HepG2 (cell line): ENCODE results near the gene CDH2. TPM values are rescaled to one million over a fixed set of nuclear protein-coding genes. Genes with fewer than 3 reads are reported as not detected.

Experiments
- ATAC-seq: fragments of 200-7000 bp; cut with Tn5 transposase; 3 replicates; pipeline ENCODE4 v1.9.1; 2020; ENCODE audit warnings: mild to moderate bottlenecking, moderate library complexity
- BruUV-seq: library from RNA; stranded (reverse); fragments of 400-500 nt; replicated peaks from 2 replicates; lab custom pipeline; 2021; lab: Mats Ljungman, UMichigan
- CTCF ChIA-PET: fragments of 300-600 bp; formaldehyde crosslinking; extraction: SDS; loops from one replicate; lab custom pipeline; 2021; ENCODE audit warnings: low total read pairs, inconsistent platforms, low intra/inter-chr PET ratio; lab: Yijun Ruan, JAX
- POLR2A ChIA-PET: fragments of 350-600 bp; sonication (Branson Sonifier 250); formaldehyde crosslinking; loops from one replicate; lab custom pipeline; 2020; ENCODE audit warnings: antibody characterized with exemption, inconsistent platforms; lab: Yijun Ruan, JAX
- DNase-seq: peaks from one replicate; pipeline ENCODE4 v3.0.0-alpha.2; 2015; ENCODE audit warnings: low spot score
- FAIRE-seq: peaks from 3 replicates; lab custom pipeline; 2011; peaks lifted over from hg19 to GRCh38; lab: Jason Lieb, UNC
- H2AFZ ChIP-seq: one replicate; pipeline ENCODE4 v1.6.1; 2011; ENCODE audit warnings: low read length, inconsistent platforms
- H3K27ac ChIP-seq: fragments of 300-600 bp; 3 replicates; pipeline ENCODE4 v1.8.0; 2011; ENCODE audit warnings: mixed run types, mild to moderate bottlenecking, mixed read lengths, low read length, inconsistent platforms; ENCODE audit not compliant: insufficient read depth; ENCODE audit errors: extremely low read length
- H3K27me3 ChIP-seq, 2 experiments: fragments of 200-600 bp in 1 of 2; 2 replicates in 1 of 2; 3 replicates in 1 of 2; pipeline versions ENCODE4 v1.6.0 to v1.8.0; 2011; ENCODE audit warnings: low read length in 2 of 2, mild to moderate bottlenecking in 2 of 2, moderate library complexity in 2 of 2, inconsistent platforms in 1 of 2; ENCODE audit not compliant: insufficient read depth in 2 of 2, control insufficient read depth in 1 of 2
- H3K36me3 ChIP-seq, 2 experiments: fragments of 200-600 bp in 1 of 2; replicated peaks in 1 of 2; 2 replicates in 1 of 2; 3 replicates in 1 of 2; pipeline versions ENCODE4 v1.5.1 to v1.8.0; 2011; ENCODE audit warnings: low read length in 2 of 2, inconsistent platforms in 1 of 2; ENCODE audit not compliant: insufficient read depth in 2 of 2, control insufficient read depth in 1 of 2
- H3K4me1 ChIP-seq: 2 replicates; pipeline ENCODE4 v1.5.1; 2012; ENCODE audit warnings: low read length, inconsistent platforms; ENCODE audit not compliant: insufficient read depth
- H3K4me2 ChIP-seq: 2 replicates; pipeline ENCODE4 v1.6.0; 2011; ENCODE audit warnings: low read depth, low read length, inconsistent platforms
- H3K4me3 ChIP-seq, 3 experiments: fragments of 200-600 bp in 1 of 3; sonication (generic), shearing (Covaris generic) in 1 of 3; replicated peaks in 1 of 3; 2 replicates each; pipeline ENCODE4 v1.5.1; 2011 to 2016; ENCODE audit warnings: low read length in 3 of 3, inconsistent platforms in 2 of 3, low read depth in 2 of 3, mild to moderate bottlenecking in 2 of 3, control low read depth in 1 of 3, mixed read lengths in 1 of 3; ENCODE audit not compliant: insufficient read depth in 1 of 3
- H3K79me2 ChIP-seq: one replicate; pipeline ENCODE4 v1.6.1; 2011; ENCODE audit warnings: low read length, inconsistent platforms; ENCODE audit not compliant: insufficient read depth
- H3K9ac ChIP-seq: 2 replicates; pipeline ENCODE4 v1.6.0; 2011; ENCODE audit warnings: mild to moderate bottlenecking, low read depth, low read length, inconsistent platforms; ENCODE audit not compliant: insufficient read depth
- H3K9me3 ChIP-seq: 2 replicates; pipeline ENCODE4 v1.5.1; 2012; ENCODE audit warnings: mild to moderate bottlenecking, low read length
- H4K20me1 ChIP-seq: 2 replicates; pipeline ENCODE4 v1.6.0; 2011; ENCODE audit warnings: inconsistent platforms, mild to moderate bottlenecking, low read length, moderate library complexity; ENCODE audit not compliant: insufficient read depth
- AHDC1 ChIP-seq: sonication (generic); formaldehyde crosslinking; IDR thresholded peaks from 2 replicates; pipeline ENCODE4 v1.5.1; 2020; ENCODE audit warnings: mild to moderate bottlenecking, missing genetic modification reagents, borderline replicate concordance
- ARID3A ChIP-seq: IDR thresholded peaks from 2 replicates; pipeline ENCODE4 v1.6.1; 2012; ENCODE audit warnings: low read depth, low read length, improper control_type of control experiment
- RBM22 ChIP-seq: fragments of 200-400 bp; formaldehyde crosslinking; optimal IDR thresholded peaks from 2 replicates; pipeline ENCODE3; 2017; ENCODE audit warnings: mild to moderate bottlenecking, low read length, moderate library complexity
- YY1 ChIP-seq: IDR thresholded peaks from 2 replicates; pipeline ENCODE4 v1.6.1; 2011; ENCODE audit warnings: low read length, low read depth, moderate library complexity, mild to moderate bottlenecking; ENCODE audit not compliant: insufficient read depth, insufficient replicate concordance
- ZNF121 ChIP-seq: sonication (generic); formaldehyde crosslinking; IDR thresholded peaks from 2 replicates; pipeline ENCODE4 v1.5.0; 2020; ENCODE audit warnings: mild to moderate bottlenecking, missing genetic modification reagents
- ZNF234 ChIP-seq: sonication (generic); formaldehyde crosslinking; conservative IDR thresholded peaks from 2 replicates; pipeline ENCODE4 v1.5.1; 2020; ENCODE audit warnings: mild to moderate bottlenecking, missing genetic modification reagents
- ZNF251 ChIP-seq: sonication (generic); formaldehyde crosslinking; IDR thresholded peaks from 2 replicates; pipeline ENCODE4 v1.9.0; 2021; ENCODE audit warnings: mild to moderate bottlenecking, missing genetic modification reagents
- ZNF564 ChIP-seq: sonication (generic); formaldehyde crosslinking; IDR thresholded peaks from 2 replicates; pipeline ENCODE4 v1.8.1; 2023; ENCODE audit warnings: mild to moderate bottlenecking, missing genetic modification reagents
- WGBS: methylation state at CpG from one replicate; pipeline ENCODE4 v1.1.6; 2017; ENCODE audit warnings: low lambda C conversion rate; 5-methylcytosine and 5-hydroxymethylcytosine counted together
- in situ Hi-C: cut with HindIII; loops from 2 replicates; pipeline ENCODE4 v1.10.0; 2017; ENCODE audit warnings: low pct_unique_long_range_greater_than_20kb; ENCODE audit not compliant: extremely low pct_ligation_motif_present
- intact Hi-C: fragments of 100-400 bp; cut with micrococcal nuclease; formaldehyde crosslinking; loops from one replicate; pipeline ENCODE4 v1.10.0; 2022; ENCODE audit not compliant: unreplicated experiment
- polyA plus RNA-seq, 8 experiments: library from polyadenylated mRNA; depleted of rRNA in 3 of 8; stranded (reverse) in 7 of 8; unstranded in 1 of 8; fragments of >200 nt; fragmentation: Illumina TruSeq in 4 of 8; extraction: Trizol in 4 of 8; gene quantifications; 2 replicates each; pipeline versions ENCODE4 v1.2.1 to v1.2.3, GENCODE V29; 2011 to 2016; ENCODE audit warnings: low read depth in 4 of 8, missing spikeins in 1 of 8, mixed read lengths in 1 of 8; ENCODE audit not compliant: insufficient read depth in 1 of 8
- total RNA-seq, 5 experiments: library from RNA; depleted of rRNA; stranded (reverse); fragments of >200 nt; fragmentation: Illumina TruSeq; extraction: Trizol; gene quantifications; 2 replicates each; pipeline ENCODE4 v1.2.3, GENCODE V29; 2016; ENCODE audit warnings: low read depth in 1 of 5

CDH2 gene
- total and polyA plus RNA-seq, 2 of the 13 experiments (the other 11 are each of a cell fraction or from before 2014, with no cell fraction given) = 18.6 to 36.1 TPM

DNA sequence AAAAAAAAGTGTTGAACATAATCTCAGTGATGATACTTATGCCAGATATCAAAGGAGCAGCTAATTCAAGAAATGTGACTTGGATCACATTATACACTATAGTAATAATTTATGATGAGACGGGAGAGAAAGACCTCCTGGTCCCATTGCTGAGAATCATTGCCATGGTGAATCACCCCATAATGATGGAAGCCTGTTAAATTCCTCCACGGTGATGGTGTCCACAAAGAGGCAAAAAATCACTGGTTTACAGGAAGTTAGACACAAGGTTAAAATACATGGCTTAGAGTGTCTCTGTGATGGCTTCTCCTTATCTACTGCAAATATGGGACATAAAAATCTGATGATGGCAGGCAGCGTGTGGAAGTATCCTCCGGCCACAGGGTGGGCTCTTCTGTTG lies 210.0 kb downstream of the CDH2 start:
- Histone ChIP-seq H3K9ac (no peak overlapping the region), H3K27me3 (no peaks in the 10 kb centered on the region), H3K4me1 (peaks cover 14% of the 10 kb centered on the region), H3K79me2 (no peaks in the 10 kb centered on the region), H3K4me2 (no peak overlapping the region), H3K36me3 (peaks cover 7 to 10% of the 10 kb centered on the region in 2 experiments; a peak in 3 of 5 replicates), H3K4me3 (no peak overlapping the region), H4K20me1 (no peaks in the 10 kb centered on the region), H2AFZ (no peak overlapping the region), H3K9me3 (no peaks in the 10 kb centered on the region), H3K27ac (no peak overlapping the region)
- no TSS peak for BruUV-seq
- POLR2A ChIA-PET = no interaction called here
- CTCF ChIA-PET = no interaction called here
- FAIRE-seq = no peak
- in situ Hi-C loops (no loop called here), intact Hi-C loops (no loop called here)
- no peak for DNase-seq
- TF ChIP-seq YY1 = no peak
- TF ChIP-seq ZNF251 (CRISPR knock-in tag) = no peak
- TF ChIP-seq ZNF121 = no peak
- TF ChIP-seq ZNF564 (CRISPR knock-in tag) = no peak
- WGBS = 95% methylated on average over 4 of the region's 4 CpGs
- no peak for ATAC-seq

DNA sequence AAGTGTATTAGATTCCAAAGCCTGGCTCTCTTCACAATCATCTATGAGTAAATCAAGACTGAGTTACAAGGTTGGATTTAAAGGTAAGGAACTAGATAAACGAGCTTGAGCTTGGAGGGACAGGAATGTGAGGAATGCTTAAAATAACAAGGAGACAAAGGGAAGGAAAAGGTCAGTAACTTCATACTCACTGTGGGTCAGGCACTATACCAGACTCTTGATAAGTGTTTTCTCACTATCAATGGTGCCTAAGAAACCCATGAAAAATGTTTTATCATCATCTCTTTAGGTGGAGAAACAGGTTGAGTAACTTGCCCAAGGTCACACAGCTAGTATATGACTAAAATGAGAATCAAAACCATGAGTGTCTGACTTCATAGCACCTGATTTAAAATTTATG lies 212.1 kb downstream of the CDH2 start:
- TF ChIP-seq RBM22 = no peak
- TF ChIP-seq ARID3A = no peak
- no peak for TF ChIP-seq AHDC1
- no peak for TF ChIP-seq ZNF234 (CRISPR knock-in tag)
- TF ChIP-seq, all 625 proteins: peak for 0
- ChIA-PET CTCF (no interaction called here), POLR2A (no interaction called here)
- H3K27ac ChIP-seq = no peak overlapping the region
- DNase-seq (no peak), ATAC-seq (no peak), FAIRE-seq (no peak)
- H4K20me1 ChIP-seq = no peaks in the 10 kb centered on the region
- H3K4me3 ChIP-seq = no peak overlapping the region
- H3K27me3 ChIP-seq = no peaks in the 10 kb centered on the region
- peaks cover 12 to 19% of the 10 kb centered on the region in 2 experiments; a peak in 3 of 5 replicates for H3K36me3 ChIP-seq
- H3K4me2 ChIP-seq = no peak overlapping the region
- intact Hi-C loops = no loop called here
- no peaks in the 10 kb centered on the region for H3K9me3 ChIP-seq
- H3K4me1 ChIP-seq = peaks cover 14% of the 10 kb centered on the region
- BruUV-seq = no TSS peak
- in situ Hi-C loops = no loop called here
- no peak overlapping the region for H2AFZ ChIP-seq
- no peak overlapping the region for H3K9ac ChIP-seq
- WGBS = 41% methylated on average over 1 of the region's 1 CpG
- no peaks in the 10 kb centered on the region for H3K79me2 ChIP-seq
